Measurements from ENCODE around the gene WDR5. TPM values are rescaled to one million over a fixed set of nuclear protein-coding genes. Genes with fewer than 3 reads are reported as not detected.

The WDR5 gene
- polyA plus RNA-seq, 4 donors: 35.9 to 42.1 (median 39.2) TPM

DNA sequence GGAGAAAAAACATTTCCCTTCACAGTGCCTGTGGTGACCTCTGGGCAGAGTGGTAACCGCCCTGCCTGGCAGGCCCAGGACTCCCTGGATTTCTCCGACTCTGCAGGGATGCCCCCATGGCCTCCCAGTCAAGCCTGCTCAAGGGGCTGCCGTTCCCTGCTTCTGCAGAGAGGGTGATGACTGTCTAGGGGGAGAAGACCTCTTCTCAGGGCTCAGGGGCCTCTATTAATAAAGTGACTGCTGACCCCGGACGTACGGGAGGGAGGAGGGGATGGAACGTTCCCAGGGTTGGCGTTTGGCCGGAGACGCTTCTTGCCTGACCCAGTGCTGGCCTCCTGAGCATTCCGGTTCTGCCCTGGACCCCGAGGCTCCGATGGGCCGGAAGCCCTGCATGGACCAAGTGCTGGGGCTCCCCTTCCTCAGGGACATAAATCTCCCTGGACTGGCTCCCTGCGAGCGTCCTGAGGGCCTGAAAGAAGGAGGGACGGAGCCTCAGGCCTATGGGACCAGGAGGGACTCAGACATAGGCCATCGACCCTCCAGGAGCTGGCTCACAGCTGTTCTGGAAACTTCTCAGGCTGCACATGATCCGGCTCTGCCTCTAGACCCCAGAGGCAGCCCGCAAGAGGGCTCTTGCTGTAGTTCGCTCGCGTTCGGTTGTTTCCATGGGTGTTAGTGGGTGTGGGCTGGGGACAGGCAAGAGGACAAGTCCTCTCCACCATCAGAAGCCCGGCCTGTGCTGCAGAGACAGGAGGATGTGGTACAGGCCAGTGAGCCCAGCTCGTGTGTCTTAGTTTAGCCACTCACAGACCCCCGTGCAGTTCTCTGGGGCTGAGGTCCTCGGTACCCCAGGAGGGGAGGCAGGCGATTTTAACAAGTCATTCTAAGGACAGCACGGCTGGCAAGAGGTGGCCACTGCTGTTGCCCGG is 36.6 kb downstream of the WDR5 start:
- no peak for DNase-seq (ENCODE audit: low read depth in 4 of 4, low spot score in 2 of 4)

- no peak for DNase-seq (ENCODE audit: low read depth in 4 of 4, low spot score in 2 of 4)
These were observed 37.5 kb downstream of the WDR5 start for GRCh38 chr9:134173127-134174072.

DNA sequence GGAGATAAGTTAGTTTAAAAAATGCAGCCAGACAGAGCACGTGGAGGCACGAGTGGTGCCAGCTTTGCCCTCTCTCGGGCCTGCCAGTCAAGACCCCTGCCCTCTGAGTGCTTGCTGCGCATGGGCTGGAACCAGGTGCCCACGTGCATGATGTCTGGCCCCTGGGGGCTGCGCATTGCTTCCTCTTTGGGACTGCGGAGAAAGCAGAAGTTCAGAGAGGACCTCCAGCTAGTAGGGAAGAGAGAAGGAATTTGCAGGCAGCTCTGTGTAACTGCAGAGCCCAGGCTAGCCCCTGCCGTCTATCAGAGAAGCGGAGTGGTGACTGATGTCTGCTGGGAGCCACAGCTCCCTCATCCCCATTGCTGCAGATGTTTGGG is 38.2 kb downstream of the WDR5 start:
- DNase-seq (ENCODE audit: low read depth in 4 of 4, low spot score in 2 of 4): no peak

DNA sequence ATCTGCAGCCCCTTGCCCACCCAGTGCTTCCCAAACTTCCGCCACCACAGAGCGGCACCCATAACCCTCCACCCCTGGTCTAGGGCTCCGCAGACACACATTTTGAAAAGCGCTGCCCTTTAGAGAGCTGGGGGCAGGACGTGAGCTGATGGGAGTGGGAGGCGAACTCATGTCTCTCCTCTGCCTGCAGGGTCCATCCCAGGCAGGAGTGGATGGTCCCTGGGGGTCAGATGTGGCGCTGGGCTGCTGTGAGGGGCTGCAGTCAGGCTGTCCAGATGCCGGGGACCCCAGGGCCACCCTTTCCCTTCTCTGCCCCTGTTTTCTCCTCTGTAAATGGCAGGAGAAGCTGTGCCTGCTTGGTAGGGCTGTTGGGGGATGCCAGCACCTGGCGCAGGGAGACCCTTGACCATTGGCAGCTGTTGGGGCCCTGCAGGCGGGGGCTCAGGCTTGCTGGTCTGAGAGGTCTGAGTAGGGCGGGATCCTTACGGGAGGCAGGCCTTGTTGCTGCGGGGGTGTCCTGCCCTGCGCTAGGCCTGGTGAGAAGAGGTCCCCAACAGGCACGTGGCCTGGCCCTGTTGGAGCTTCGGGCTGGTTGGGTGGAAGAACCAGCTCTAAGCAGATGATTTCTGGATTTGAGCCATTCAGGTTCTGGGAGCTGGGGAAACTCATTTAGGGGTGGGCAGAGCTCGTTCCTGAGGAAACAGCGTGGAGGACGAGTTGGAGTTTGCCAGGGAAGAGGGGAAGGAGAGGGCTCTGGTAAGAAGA is 38.8 kb downstream of the WDR5 start:
- DNase-seq (ENCODE audit: low read depth in 4 of 4, low spot score in 2 of 4): no peak

GRCh38 chr9:134175291-134175807 is 39.5 kb downstream of the WDR5 start:
- no peak for DNase-seq (ENCODE audit: low read depth in 4 of 4, low spot score in 2 of 4)

DNA sequence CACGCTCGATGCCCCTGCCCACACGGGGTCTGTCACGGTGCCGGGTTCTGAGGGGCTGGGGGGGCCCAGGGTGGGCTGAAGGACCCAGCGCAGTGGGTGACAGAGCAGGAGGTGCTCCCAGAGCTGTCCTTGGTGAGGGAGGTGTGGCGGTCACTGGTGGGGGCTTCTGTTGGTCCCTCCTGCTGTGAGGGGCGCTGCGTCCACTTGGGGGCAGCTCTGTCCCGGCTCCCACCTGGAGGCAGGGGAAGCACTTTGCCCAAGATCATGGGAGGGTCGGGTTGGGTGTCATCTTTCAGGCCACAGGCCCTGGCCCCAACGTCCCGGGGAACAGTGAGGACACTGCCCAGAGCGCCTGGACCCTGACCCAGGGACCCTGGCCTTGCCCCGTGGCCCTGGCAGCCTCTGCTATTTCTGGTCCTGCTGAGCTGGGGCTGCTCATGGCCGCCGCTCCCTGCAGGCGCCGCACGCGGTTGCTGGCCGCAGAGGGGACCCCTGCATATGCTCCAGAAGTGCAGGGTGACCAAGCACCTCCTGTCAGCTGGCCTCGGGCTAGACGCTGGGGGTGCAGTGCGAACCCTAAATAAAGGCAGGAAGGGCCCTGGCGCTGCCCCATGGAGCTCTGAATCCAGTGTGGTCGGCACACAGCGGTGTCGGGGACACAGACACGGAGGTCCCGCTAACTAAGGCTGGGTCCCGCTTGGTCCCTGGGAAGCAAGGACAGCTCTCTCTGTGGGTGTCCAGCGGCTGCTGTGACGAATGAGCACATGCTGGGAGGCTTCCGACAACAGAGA is 40.1 kb downstream of the WDR5 start:
- no peak for DNase-seq (ENCODE audit: low read depth in 4 of 4, low spot score in 2 of 4)

GRCh38 chr9:134176599-134176968 is 40.7 kb downstream of the WDR5 start:
- no peak for DNase-seq (ENCODE audit: low read depth in 4 of 4, low spot score in 2 of 4)

GRCh38 chr9:134177186-134177585 is 41.3 kb downstream of the WDR5 start:
- DNase-seq (ENCODE audit: low read depth in 4 of 4, low spot score in 2 of 4): no peak

DNA sequence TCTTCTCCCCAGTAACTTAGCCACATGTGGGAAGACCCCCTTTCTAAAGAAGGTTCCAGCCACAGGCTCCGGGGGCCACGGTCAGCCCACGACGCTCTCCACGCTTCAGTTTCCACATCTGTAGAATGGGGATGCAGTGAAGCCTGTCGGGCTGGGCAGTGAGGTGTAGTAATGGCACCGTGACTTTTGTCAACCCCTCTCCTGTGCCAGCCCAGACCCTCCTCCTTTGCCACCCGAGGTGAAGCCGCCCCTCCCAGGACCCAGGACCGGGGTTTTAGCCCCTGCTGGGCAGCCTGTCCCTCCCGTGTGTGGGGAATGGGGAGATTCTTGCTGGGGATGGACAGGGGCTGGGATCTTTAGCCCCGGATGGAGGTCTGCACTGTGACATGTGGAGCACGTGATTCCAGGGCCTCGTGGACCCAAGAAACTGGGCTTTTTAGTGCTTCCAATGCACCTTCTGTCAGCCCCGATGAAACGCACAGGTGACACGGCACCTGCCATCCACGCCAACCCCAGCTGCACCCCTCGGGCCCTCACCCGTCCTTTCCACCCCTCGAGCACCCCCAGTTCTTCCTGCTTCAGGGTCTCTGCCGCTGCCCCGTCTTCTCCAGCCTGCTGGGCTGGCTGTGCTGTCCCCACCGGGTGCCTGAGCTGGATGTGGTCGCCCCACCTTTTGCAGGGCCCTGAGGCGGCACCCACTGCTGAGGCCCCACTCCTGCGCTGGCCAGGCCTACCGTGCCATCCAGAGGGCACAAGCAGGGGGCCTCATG is 41.9 kb downstream of the WDR5 start:
- DNase-seq (ENCODE audit: low read depth in 4 of 4, low spot score in 2 of 4): no peak

DNA sequence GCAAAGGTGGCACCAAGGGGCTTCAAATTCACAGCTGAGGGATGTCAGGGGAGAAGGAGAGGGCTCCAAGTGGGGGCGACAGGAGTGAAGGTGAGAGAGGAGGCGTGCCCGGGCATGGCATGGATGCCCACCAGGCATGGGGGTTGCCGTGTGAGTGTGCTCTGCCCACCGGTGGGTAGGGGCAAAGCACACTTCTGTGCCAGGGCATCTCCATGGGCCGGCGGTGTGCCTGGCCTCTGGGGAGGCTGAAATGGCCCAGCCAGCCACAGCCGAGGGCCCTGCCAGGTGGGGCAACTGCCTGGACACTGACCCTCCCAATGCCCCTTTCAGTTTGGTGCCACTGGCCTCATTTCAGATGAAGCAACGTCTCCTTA is 42.5 kb downstream of the WDR5 start:
- DNase-seq (ENCODE audit: low read depth in 4 of 4, low spot score in 2 of 4): no peak

DNA sequence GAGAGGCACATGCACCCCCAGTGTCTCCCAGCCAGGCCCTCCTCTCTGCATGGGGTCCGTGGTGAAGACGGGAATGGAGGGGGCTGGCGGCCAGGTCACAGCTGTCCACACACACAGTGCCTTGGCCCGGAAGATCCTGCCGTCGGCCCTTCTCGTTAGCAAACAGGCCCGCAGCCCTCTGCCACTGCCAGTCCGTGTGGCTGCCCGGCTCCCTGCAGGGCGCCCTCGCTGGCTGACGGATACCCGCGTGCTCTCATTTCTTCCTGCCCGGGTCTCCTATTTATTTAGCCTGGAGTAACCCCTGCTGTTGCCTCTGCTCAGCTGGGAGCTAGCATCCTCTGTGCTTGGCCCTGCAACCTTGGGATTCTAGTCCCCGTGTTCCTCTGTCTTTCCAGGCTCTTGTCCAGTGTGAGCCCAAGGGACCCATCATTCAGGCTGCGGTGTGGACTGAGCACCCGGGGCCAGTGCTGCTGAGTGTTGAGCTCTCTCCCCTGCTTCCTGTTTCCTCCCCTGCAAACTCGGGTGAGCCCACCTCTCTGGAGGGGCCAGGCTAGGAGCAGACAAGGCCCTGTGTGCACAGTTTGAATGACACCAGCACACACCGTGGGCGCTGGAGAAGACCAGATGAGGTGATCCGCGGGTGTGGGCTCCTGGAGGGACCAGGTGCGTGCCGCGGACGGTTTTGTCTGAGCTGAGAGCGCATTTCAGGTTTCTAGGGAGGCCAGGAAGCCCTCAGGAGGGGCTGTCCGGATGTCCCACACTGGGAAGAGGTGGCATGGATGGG is 43.1 kb downstream of the WDR5 start:
- peak in 1 of 4 donors; percentile 65 for DNase-seq (ENCODE audit: low read depth in 4 of 4, low spot score in 2 of 4)

DNA sequence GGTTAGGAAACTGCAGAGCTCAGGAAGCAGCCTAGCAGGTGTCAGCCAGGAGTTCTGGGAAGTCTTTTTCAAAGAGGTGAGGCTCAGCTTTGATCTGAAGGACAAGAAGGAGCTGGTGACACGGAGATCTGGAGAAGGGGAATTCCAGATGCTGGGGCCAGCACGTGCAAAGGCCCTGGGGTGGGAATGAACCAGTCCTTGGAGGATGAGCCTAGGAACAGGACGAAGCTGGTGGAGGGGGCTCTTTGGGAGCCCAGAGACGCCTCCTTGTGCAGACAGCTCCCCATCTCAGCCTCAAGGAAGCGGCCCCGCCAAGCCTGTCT is 43.7 kb downstream of the WDR5 start:
- DNase-seq (ENCODE audit: low read depth in 4 of 4, low spot score in 2 of 4): no peak

DNA sequence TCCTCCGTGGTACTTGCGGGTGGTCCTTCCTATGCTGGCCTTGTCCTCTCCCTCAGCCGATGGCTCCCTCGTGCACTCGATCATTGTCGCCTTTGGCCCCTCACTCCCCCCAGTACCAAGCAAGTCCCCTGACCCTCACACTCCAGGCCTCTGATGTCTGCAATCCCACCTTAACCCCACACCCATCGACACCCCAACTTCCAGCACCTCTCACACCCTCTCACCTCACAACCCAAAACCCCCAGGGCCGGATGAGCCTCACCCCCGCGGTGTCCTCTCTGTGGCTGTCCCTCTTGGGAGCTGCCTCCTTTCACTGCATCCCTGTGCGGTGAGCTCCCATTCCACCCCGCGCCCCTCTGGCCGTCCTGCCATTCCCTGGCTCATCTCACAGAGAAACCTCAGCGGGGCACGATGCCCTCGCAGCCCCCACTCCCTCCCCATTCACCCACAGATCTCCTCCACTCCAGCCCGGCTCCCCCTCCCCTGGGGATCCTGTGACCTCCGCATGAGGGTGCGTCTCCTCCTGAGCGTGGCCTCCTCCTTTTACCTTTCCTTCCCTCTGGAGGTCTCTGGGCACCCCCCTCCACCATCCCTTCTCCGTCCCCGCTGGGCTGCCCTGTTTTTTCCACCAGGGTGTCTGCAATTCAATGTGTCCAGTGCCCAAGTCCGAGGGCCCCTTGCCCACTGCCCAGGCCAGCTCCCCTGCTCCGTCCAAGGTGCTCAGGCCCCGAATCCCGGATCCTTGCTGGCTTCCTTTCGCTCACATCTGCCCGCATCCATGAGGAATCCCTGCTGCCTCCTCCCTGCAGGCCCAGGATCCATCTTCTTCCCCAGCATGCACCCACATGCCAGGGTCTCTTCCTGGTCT is 44.3 kb downstream of the WDR5 start:
- DNase-seq (ENCODE audit: low read depth in 4 of 4, low spot score in 2 of 4): no peak

DNA sequence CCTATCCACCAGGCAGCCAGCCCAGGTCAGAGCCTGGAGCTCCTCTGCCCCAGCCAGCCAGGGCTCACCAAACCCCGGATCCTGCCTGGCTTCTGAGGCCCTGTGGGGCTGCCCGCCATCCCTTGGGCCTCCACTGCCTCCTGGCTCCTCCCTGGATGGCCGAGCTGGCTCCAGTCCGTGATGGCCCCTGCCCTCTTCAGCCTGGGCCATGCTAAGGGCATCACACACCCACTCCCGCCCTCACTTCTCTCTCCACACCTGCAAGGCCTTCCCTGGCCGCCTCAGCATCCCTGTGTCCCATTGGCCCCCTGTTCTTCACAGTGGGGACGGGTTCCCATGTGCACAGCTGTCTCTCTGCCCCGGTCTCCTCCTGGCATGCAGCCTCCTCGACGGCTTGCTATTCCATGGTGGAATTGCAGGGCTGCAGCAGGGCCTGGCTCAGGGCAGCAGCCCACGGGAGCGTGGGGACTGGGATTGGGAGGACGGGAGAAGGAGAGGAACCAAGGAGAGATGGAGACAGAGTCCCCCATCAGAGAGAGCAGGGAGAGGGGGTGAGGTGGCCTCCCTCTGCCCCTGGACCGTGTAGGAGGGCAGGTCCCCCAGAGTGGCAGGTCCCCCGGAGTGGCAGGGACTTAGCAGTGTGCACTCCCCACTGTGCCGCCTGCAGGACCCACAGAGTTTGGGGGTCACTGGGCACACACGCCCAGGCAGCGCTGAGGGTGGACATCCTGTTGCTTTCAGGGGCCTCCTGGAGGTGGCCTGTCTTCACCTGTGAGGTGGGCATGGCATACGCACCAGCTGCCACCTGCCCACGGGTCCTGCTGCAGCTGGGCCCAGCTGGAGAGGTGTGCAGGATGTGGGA is 45.1 kb downstream of the WDR5 start:
- no peak for DNase-seq (ENCODE audit: low read depth in 4 of 4, low spot score in 2 of 4)

DNA sequence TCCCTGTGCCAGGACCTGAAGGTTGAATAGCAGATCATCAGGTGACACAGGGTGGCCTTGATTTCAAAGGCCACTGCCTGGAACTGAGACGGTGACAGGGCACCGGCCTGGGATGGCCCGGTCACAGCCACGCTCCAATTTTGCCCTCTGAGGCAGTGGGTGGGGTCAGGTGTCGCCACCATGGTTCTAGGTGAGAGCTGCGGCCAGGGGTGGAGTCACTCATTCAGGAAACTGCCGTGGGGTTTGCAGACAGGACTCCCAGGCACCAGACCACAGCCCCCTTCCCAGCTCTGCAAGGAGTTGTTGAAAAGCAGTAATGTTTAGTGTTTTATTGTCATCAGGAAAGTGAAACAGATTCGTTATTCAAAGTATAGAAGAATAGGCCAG is 45.8 kb downstream of the WDR5 start:
- DNase-seq (ENCODE audit: low read depth in 4 of 4, low spot score in 2 of 4): no peak

- no peak for DNase-seq (ENCODE audit: low read depth in 4 of 4, low spot score in 2 of 4)
These were observed 46.7 kb downstream of the WDR5 start for GRCh38 chr9:134182554-134183085.
